Stimulated activated CD4-positive, alpha-beta T cell treated with anti-CD3 and anti-CD28 coated beads, TNF-alpha, amount 100 ng/mL, for 4 hours (primary cell): Measurements from ENCODE around the gene CYBB.
"Not testable (repeated sequence)": the region's sequence is repeated elsewhere in the genome, so short reads cannot be mapped to it uniquely, and the experiment has no call there.

Source experiments
- DNase-seq, 3 experiments: peaks; one replicate each; pipeline ENCODE4 v3.0.0-alpha.2; 2020; ENCODE audit warnings: low read depth in 3 of 3

Gene CYBB

GRCh38 chrX:37779857-37780256 is at the start of gene CYBB:
CYBB (plus strand) TSS chrX:37780059; CDS start chrX:37780078, 19 bp downstream.
- no peak for DNase-seq

- peak; percentile 35 to 50 (median 49) for DNase-seq
Measured at GRCh38 chrX:37745354-37745753, 34.5 kb upstream of the CYBB start.

DNA sequence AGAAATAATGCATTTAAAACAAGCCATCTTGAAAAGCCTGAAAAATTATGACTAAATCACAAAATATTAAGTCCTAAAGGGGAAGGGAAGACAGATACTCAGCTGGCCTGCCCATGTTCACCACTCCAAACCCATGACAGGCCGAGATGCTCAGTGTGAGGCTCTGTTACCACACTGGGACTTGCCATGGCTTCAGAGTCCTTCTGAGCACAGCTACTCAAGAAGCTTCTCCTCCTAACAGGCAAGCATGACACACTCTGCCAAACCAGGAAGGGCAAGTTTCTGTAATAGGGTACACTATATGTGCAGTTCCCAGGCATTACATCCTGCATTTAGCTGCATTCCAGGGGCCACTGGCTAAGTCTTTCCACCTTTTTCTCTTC is 34.0 kb upstream of the CYBB start:
- DNase-seq, result no peak

- DNase-seq, result no peak
Measured at GRCh38 chrX:37746218-37746941, 33.5 kb upstream of the CYBB start.

- no peak for DNase-seq
Measured at GRCh38 chrX:37746951-37747350, 32.9 kb upstream of the CYBB start.

- DNase-seq, result no peak
Measured at GRCh38 chrX:37752281-37752680, 27.6 kb upstream of the CYBB start.

GRCh38 chrX:37752936-37753335 is 26.9 kb upstream of the CYBB start:
- DNase-seq, result no peak

- no peak for DNase-seq
Measured at GRCh38 chrX:37753384-37753783, 26.5 kb upstream of the CYBB start.

DNA sequence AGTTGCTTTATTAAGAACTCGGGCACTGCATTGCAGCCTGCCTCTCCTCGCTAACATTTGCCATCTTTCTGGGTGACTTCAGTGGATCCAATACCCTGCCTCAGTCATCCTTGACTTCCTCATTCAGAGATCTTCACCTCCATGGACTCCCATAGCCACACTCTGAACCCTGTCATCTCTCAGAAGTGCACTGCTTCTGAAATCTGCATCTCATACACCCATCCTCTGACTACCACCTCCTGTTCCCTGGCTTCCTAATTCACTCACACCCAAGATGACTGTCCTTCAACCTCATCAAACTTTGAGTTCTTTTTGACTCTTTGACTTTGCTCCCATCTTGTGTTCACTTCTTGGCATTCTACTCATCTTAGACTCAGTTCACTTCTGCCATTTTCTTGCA is 25.3 kb upstream of the CYBB start:
- no peak for DNase-seq

DNA sequence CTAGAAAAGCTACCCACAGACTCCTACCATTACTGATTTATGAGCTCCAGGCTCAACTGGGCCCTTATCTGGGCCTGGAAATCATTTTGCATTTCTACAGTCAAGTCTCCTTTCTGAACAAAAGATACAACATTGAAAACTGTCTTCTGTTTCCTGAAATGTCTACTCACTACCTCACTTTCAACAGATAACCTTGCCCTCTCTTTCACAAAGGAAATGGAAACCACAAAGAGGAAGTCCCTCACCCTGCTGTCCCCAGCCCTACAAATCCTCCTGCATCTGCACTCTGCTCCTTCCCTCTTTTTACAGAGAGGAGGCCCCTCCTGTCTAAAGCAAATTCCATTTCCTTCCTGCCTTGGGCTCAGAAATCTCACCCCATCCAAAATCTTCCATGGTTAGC is 24.8 kb upstream of the CYBB start:
- DNase-seq, result no peak

DNA sequence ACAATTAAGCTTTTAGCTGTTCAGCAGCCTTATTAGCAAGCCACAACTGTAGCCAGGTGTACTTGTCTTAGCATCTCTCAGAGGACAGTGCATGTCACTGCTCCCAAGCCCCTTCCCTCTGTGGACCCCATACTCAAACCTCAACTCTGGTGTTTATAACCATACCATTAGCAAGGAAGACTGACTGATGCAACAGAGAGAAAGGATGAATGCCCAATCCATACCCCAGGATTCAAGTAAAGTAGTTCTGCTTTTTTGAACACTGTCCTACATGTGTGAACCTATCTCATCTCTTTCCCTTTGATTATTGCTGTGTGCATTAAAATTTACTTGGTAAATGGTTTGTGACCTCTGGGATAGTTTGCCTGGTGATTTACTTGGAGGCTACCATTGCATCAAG is 22.8 kb upstream of the CYBB start:
- DNase-seq, result no peak

DNA sequence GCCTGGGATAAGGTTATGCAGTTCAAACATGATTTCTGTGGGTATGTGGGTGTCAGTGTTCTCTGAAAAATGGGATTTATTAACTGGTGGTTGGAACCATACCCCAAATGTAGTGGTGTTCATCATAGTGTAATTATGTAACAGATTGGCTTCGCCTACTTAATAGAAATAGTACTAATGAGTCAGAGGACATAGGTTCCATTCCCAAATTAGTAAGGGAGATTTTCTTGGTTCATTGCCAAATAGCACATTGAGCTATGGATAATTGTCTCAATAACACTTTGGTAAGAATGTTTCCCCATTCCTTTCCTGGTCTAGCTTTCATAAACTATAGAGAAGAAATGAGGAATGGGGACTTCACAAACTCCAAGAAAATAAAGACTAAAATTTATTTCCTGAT is 20.5 kb upstream of the CYBB start:
- DNase-seq, result no peak

- DNase-seq, result no peak
Measured at GRCh38 chrX:37759878-37760418, 19.9 kb upstream of the CYBB start.

GRCh38 chrX:37763400-37763799 is 16.5 kb upstream of the CYBB start:
- no peak for DNase-seq

DNA sequence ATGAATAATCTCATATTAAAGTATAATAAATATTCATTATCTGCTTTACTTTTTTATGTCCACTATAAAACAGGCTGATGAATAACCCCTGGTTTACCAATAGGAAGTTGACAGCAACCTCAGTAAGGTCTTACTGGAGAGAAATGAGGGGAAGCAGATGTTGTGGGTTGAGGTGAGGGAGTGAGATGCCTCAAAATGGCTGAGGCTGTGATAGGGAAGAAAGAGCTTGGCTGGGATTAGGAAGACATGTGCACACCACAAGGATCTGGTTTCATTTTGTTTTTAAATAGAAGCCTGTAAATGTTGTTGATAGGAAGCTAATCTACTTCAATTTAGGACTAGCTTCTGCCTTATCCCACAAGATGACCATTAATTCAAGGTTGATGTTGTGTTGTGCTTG is 14.4 kb upstream of the CYBB start:
- DNase-seq, result no peak

- no peak for DNase-seq
Measured at GRCh38 chrX:37767430-37767829, 12.4 kb upstream of the CYBB start.

DNA sequence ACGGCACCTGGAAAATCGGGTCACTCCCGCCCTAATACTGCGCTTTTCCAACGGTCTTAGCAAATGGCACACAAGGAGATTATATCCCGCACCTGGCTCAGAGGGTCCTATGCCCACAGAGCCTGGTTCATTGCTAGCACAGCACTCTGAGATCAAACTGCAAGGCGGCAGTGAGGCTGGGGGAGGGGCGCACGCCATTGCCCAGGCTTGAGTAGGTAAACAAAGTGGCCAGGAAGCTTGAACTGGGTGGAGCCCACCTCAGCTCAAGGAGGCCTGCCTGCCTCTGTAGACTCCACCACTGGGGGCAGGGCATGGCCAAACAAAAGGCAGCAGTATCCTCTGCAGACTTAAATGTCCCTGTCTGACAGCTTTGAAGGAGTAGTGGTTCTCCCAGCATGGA is 11.0 kb upstream of the CYBB start:
- not testable (repeated sequence) for DNase-seq

DNA sequence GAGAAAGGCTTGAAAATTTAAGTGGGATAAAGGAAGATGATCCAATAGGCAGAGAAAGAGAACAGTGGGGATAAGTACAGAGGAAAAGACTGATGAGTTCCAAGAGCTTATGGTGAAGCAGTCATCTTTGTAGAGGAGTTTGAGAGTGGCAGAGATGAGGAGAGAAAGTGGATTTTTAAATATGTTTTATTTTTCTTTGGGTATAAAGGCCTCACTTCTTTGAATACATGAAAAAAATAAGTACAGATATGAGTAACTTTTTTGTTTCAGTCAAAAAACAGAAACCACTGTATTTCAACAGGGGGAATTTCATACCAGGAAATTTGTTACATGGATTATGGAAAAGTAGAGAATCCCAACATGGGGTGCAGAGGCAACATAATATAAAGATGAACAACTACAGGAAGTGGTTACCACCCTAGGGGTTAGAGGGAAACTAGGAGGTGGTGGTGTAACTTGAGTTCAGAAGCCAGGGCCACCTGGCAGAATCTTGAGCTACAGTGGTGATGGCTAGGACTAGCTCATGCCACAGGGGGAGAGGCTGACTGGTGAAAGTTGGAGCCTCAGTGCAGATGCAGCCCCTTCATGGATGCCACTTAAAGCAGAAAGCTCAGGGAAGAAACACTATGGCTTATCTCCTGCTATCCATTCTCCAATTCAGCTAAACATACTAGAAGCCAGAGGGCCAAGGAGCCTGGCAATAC is 3.4 kb upstream of the CYBB start:
- DNase-seq, result no peak

DNA sequence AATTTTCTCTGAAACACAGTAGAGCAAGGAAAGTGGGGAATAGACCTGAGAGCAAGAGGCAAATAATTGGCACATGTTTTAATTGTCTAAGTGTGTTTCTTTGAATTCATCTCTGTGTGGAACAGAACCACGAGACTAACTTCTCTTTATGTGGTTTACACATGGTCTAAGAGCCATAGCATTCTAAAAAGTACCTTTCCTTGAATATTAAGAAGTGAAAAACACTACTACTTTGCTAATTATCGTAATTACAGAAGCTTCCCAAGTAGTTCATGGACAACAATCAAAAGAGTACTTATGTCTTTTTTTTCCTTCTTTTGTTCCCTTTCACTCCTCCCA is 2.9 kb upstream of the CYBB start:
- DNase-seq, result no peak

GRCh38 chrX:37781081-37781480 is 1.2 kb downstream of the CYBB start:
- DNase-seq, result no peak

GRCh38 chrX:37781814-37782213 is 2.0 kb downstream of the CYBB start:
- no peak for DNase-seq

GRCh38 chrX:37782359-37782758 is 2.5 kb downstream of the CYBB start:
- DNase-seq, result no peak

DNA sequence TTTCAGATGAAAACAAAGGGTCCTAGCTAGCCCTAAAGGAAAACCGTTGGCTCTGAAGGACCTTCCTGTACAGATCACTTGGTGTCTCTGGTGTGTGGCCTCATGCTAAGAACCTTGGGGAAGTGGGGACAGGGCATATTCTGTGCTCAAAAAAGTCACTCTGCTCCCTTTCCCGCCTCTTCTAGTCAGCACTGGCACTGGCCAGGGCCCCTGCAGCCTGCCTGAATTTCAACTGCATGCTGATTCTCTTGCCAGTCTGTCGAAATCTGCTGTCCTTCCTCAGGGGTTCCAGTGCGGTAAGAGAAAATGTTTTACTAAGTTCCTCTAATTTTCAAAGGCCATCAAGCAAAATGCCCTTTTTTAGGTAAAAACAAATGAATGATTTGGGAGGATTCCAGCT is 3.4 kb downstream of the CYBB start:
- no peak for DNase-seq
